K562 (cell line): ENCODE results near the gene SLC19A1. TPM values are rescaled to one million over a fixed set of nuclear protein-coding genes. Genes with fewer than 3 reads are reported as not detected.
A peak's percentile ranks its signal among the peaks of the same experiment; 100 is the strongest.

Experiments
- ATAC-seq: fragments of 200-7000 bp; cut with Tn5 transposase; 3 replicates; pipeline ENCODE4 v1.9.1; 2020; ENCODE audit warnings: moderate library complexity
- BruUV-seq: library from RNA; stranded (reverse); fragments of 400-500 nt; replicated peaks from 2 replicates; lab custom pipeline; 2021; lab: Mats Ljungman, UMichigan
- CTCF ChIA-PET: fragments of 300-600 bp; formaldehyde crosslinking; extraction: SDS; loops from one replicate; lab custom pipeline; 2021; ENCODE audit warnings: low intra/inter-chr PET ratio; lab: Yijun Ruan, JAX
- POLR2A ChIA-PET: fragments of 300-600, 350-650 bp; sonication (Branson Sonifier 250); formaldehyde crosslinking; extraction: SDS; loops from one replicate; lab custom pipeline; 2021; ENCODE audit warnings: antibody characterized with exemption, inconsistent platforms; lab: Yijun Ruan, JAX
- DNase-seq, 4 experiments: peaks; one replicate each; pipeline versions ENCODE4 v3.0.0 to v3.0.0-alpha.2; 2011 to 2018; ENCODE audit warnings: low spot score in 3 of 4, mixed read lengths in 3 of 4; ENCODE audit errors: extremely low read depth in 1 of 4
- FAIRE-seq: peaks from 2 replicates; lab custom pipeline; 2011; peaks lifted over from hg19 to GRCh38; lab: Jason Lieb, UNC
- H2AFZ ChIP-seq: 2 replicates; pipeline ENCODE4 v1.6.0; 2011; ENCODE audit warnings: low read depth, low read length, control low read depth, inconsistent platforms
- H3K27ac ChIP-seq: fragments of 200-600 bp; 3 replicates; pipeline ENCODE4 v1.8.0; 2011; ENCODE audit warnings: low read depth, mild to moderate bottlenecking, control low read depth, inconsistent platforms, low read length, moderate library complexity, mixed read lengths; ENCODE audit errors: extremely low read depth
- H3K27me3 ChIP-seq, 2 experiments: fragments of 300-600 bp in 1 of 2; 2 replicates in 1 of 2; 3 replicates in 1 of 2; pipeline versions ENCODE4 v1.6.0 to v1.8.0; 2011; ENCODE audit warnings: inconsistent platforms in 2 of 2, low read length in 2 of 2, mild to moderate bottlenecking in 1 of 2, mixed read lengths in 1 of 2, moderate library complexity in 1 of 2; ENCODE audit not compliant: control insufficient read depth in 2 of 2, insufficient read depth in 2 of 2
- H3K36me3 ChIP-seq: fragments of 300-600 bp; 3 replicates; pipeline ENCODE4 v1.8.0; 2011; ENCODE audit warnings: mild to moderate bottlenecking, low read length, inconsistent platforms; ENCODE audit not compliant: control insufficient read depth, insufficient read depth
- H3K4me1 ChIP-seq, 2 experiments: fragments of 200-600 bp in 1 of 2; replicated peaks in 1 of 2; 2 replicates in 1 of 2; 3 replicates in 1 of 2; pipeline versions ENCODE4 v1.5.1 to v1.8.0; 2011; ENCODE audit warnings: inconsistent platforms in 2 of 2, low read length in 2 of 2, mild to moderate bottlenecking in 1 of 2, mixed read lengths in 1 of 2, moderate library complexity in 1 of 2; ENCODE audit not compliant: control insufficient read depth in 2 of 2, insufficient read depth in 2 of 2
- H3K4me2 ChIP-seq: 2 replicates; pipeline ENCODE4 v1.6.1; 2011; ENCODE audit warnings: low read length, control low read depth, inconsistent platforms, mixed read lengths; ENCODE audit not compliant: insufficient read depth
- H3K4me3 ChIP-seq: fragments of 200-600 bp; sonication (generic), shearing (Covaris generic); 2 replicates; pipeline ENCODE4 v1.5.1; 2016; ENCODE audit warnings: control low read depth, inconsistent platforms
- H3K79me2 ChIP-seq: fragments of 200-600 bp; 3 replicates; pipeline ENCODE4 v1.8.0; 2011; ENCODE audit warnings: low read length, inconsistent platforms; ENCODE audit not compliant: control insufficient read depth, insufficient read depth
- H3K9ac ChIP-seq, 2 experiments: 2 replicates each; pipeline versions ENCODE4 v1.6.0 to v1.6.1; 2011; ENCODE audit warnings: low read depth in 2 of 2, low read length in 2 of 2, control low read depth in 1 of 2, inconsistent platforms in 1 of 2, mild to moderate bottlenecking in 1 of 2, mixed read lengths in 1 of 2; ENCODE audit not compliant: insufficient read depth in 1 of 2
- H3K9me1 ChIP-seq: one replicate; pipeline ENCODE4 v1.6.0; 2011; ENCODE audit warnings: inconsistent platforms, mild to moderate bottlenecking, low read length, moderate library complexity; ENCODE audit not compliant: control insufficient read depth, insufficient read depth
- H3K9me3 ChIP-seq: replicated peaks from 2 replicates; pipeline ENCODE4 v1.5.1; 2011; ENCODE audit warnings: low read depth, low read length, inconsistent platforms; ENCODE audit not compliant: control insufficient read depth, insufficient read depth
- H4K20me1 ChIP-seq: replicated peaks from 2 replicates; pipeline ENCODE4 v1.6.1; 2011; ENCODE audit warnings: low read length, inconsistent platforms, mixed read lengths; ENCODE audit not compliant: control insufficient read depth, insufficient read depth
- ARID1B ChIP-seq: fragments of 450-650 bp; IDR thresholded peaks from 2 replicates; pipeline ENCODE4 v1.6.1; 2016; ENCODE audit warnings: antibody characterized with exemption, mild to moderate bottlenecking, inconsistent platforms
- ASH1L ChIP-seq: fragments of 450-650 bp; IDR thresholded peaks from 2 replicates; pipeline ENCODE4 v1.6.1; 2018; ENCODE audit warnings: borderline replicate concordance, mild to moderate bottlenecking, low read depth; ENCODE audit not compliant: partially characterized antibody
- ATF3 ChIP-seq, 2 experiments: fragments of 450-650 bp in 1 of 2; sonication (generic) in 1 of 2; formaldehyde crosslinking in 1 of 2; IDR thresholded peaks in 1 of 2; conservative IDR thresholded peaks in 1 of 2; 2 replicates each; pipeline versions ENCODE4 v1.6.1 to v1.8.1; 2016 to 2023; ENCODE audit warnings: mild to moderate bottlenecking in 2 of 2, moderate library complexity in 2 of 2, inconsistent platforms in 1 of 2, missing genetic modification reagents in 1 of 2
- FOSL1 ChIP-seq: fragments of 200-800 bp; sonication (Bioruptor generic); conservative IDR thresholded peaks from 2 replicates; pipeline ENCODE4 v1.6.1; 2016; ENCODE audit warnings: missing genetic modification characterization, missing compliant biosample characterization
- GTF3C2 ChIP-seq: IDR thresholded peaks from 3 replicates; pipeline ENCODE4 v1.6.1; 2011; ENCODE audit warnings: borderline replicate concordance, mild to moderate bottlenecking, moderate library complexity; ENCODE audit not compliant: insufficient read length; ENCODE audit errors: extremely low read depth
- JUN ChIP-seq, 2 experiments: sonication (generic) in 1 of 2; formaldehyde crosslinking in 1 of 2; IDR thresholded peaks; 2 replicates each; pipeline versions ENCODE4 v1.6.1 to v1.8.0; 2012 to 2022; ENCODE audit warnings: borderline replicate concordance in 2 of 2, mild to moderate bottlenecking in 2 of 2, improper control_type of control experiment in 1 of 2, low read depth in 1 of 2, low read length in 1 of 2, missing genetic modification reagents in 1 of 2
- JUND ChIP-seq, 2 experiments: IDR thresholded peaks; 2 replicates in 1 of 2; 3 replicates in 1 of 2; pipeline ENCODE4 v1.6.1; 2011; ENCODE audit warnings: borderline replicate concordance in 2 of 2, low read depth in 2 of 2, low read length in 2 of 2, improper control_type of control experiment in 1 of 2, missing biosample characterization in 1 of 2, missing genetic modification characterization in 1 of 2, missing genetic modification reagents in 1 of 2
- MEIS2 ChIP-seq: fragments of 450-650 bp; IDR thresholded peaks from 2 replicates; pipeline ENCODE4 v1.6.1; 2014; ENCODE audit warnings: mild to moderate bottlenecking; ENCODE audit not compliant: partially characterized antibody
- RCOR1 ChIP-seq, 2 experiments: IDR thresholded peaks; 2 replicates each; pipeline ENCODE4 v1.6.1; 2012; ENCODE audit warnings: low read depth in 2 of 2, low read length in 2 of 2, borderline replicate concordance in 1 of 2, improper control_type of control experiment in 1 of 2
- TRIM28 ChIP-seq: fragments of 450-650 bp; IDR thresholded peaks from 2 replicates; pipeline ENCODE4 v1.6.1; 2017
- ZNF280B ChIP-seq: fragments of 250-450 bp; sonication (Bioruptor Pico); IDR thresholded peaks from 2 replicates; pipeline ENCODE4 v1.5.1; 2021; ENCODE audit warnings: mild to moderate bottlenecking
- WGBS: fragments of 100-300 bp; shearing (Covaris generic); methylation state at CpG from one replicate; pipeline ENCODE4 v1.1.6; 2016; ENCODE audit warnings: low coverage, mixed read lengths; ENCODE audit not compliant: insufficient coverage; ENCODE audit errors: missing lambda C conversion rate; 5-methylcytosine and 5-hydroxymethylcytosine counted together
- in situ Hi-C: fragments of 300-500 bp; cut with MboI; formaldehyde crosslinking; loops from 4 replicates; pipeline ENCODE4 v1.15.0; 2018; ENCODE audit warnings: inconsistent platforms, mixed read lengths
- intact Hi-C: fragments of 100-400 bp; cut with micrococcal nuclease; formaldehyde crosslinking; loops from 2 replicates; pipeline ENCODE4 v1.14.2; 2022
- polyA plus RNA-seq, 8 experiments: library from polyadenylated mRNA; depleted of rRNA in 4 of 8; stranded (reverse) in 5 of 8; unstranded in 3 of 8; fragments of >200 nt; fragmentation: Nextera tagmentation in 2 of 8; fragmentation: Illumina TruSeq in 1 of 8; extraction: Ambion mirVana in 2 of 8; extraction: Trizol in 1 of 8; gene quantifications; 2 replicates each; pipeline versions ENCODE4 v1.2.1 to v1.2.3, GENCODE V29; 2011 to 2014; ENCODE audit warnings: inconsistent platforms in 1 of 8, missing spikeins in 1 of 8
- total RNA-seq, 7 experiments: library from RNA; depleted of rRNA in 6 of 7; stranded (reverse); fragments of >200 nt in 6 of 7; fragmentation: Illumina TruSeq in 2 of 7; extraction: Trizol in 2 of 7; gene quantifications; 2 replicates each; pipeline versions ENCODE4 v1.2.1 to v1.2.3, GENCODE V29; 2011 to 2021; ENCODE audit warnings: low replicate concordance in 1 of 7

Gene SLC19A1
- total and polyA plus RNA-seq, 9 of the 15 experiments (the other 6 are each of a cell fraction or from before 2014, with no cell fraction given): 0.65 to 88.7 (median 12.0) TPM

- FAIRE-seq (no peak), DNase-seq (peak in 1 of 4 experiments; percentile 27), ATAC-seq (no peak)
- 0% methylated on average over 5 of the region's 5 CpGs for WGBS
- BruUV-seq: no TSS peak
- intact Hi-C loops: no loop called here
- Histone ChIP-seq H3K4me2 (no peak overlapping the region), H3K27me3 (peaks cover under 1 to 15% of the 10 kb centered on the region in 2 experiments; a peak in 3 of 5 replicates), H3K4me3 (no peak overlapping the region), H3K9me3 (peaks cover 14% of the 10 kb centered on the region; the same call in 1 of the 2 replicates), H3K9me1 (no peaks in the 10 kb centered on the region), H3K36me3 (no peaks in the 10 kb centered on the region), H3K9ac (no peak overlapping the region), H3K4me1 (peaks cover 6 to 15% of the 10 kb centered on the region in 2 experiments; a peak in 4 of 5 replicates), H3K27ac (no peak overlapping the region), H4K20me1 (no peaks in the 10 kb centered on the region), H3K79me2 (no peaks in the 10 kb centered on the region), H2AFZ (no peak overlapping the region)
- in situ Hi-C loops: no loop called here
- POLR2A ChIA-PET: no interaction called here
- CTCF ChIA-PET: no interaction called here
- TF ChIP-seq GTF3C2 (no peak), ZNF280B (CRISPR knock-in tag) (0 out of 2 replicates have a peak, but pooled peaks have one; percentile 24), ASH1L (no peak), FOSL1 (tag) (peak; percentile 55), TRIM28 (peak; percentile 40; the same call in 1 of the 2 replicates), ATF3 (IDR thresholded peaks at IDR 0.05) (peak; percentile 66), ATF3 (CRISPR knock-in tag; conservative IDR thresholded peaks at IDR 0.05) (no peak), JUN (IDR thresholded peaks at IDR 0.05; ENCODE audit: borderline replicate concordance, low read depth, low read length) (0 out of 2 replicates have a peak, but pooled peaks have one; percentile 42), JUN (CRISPR knock-in tag; IDR thresholded peaks at IDR 0.05; ENCODE audit: borderline replicate concordance) (no peak), RCOR1 (IDR thresholded peaks at IDR 0.05; ENCODE audit: borderline replicate concordance in 1 of 2, low read depth in 2 of 2, low read length in 2 of 2) (peak in 1 of 2 experiments; percentile 45; a peak in 1 of 4 replicates), JUND (IDR thresholded peaks at IDR 0.05; ENCODE audit: borderline replicate concordance, low read depth, low read length) (peak; percentile 70; the same call in 1 of the 2 replicates), JUND (tag; IDR thresholded peaks at IDR 0.05; ENCODE audit: borderline replicate concordance, low read depth, low read length) (no peak), MEIS2 (peak; percentile 46), ARID1B (0 out of 2 replicates have a peak, but pooled peaks have one; percentile 12)
Measured at GRCh38 chr21:45586289-45586858, 44.1 kb upstream of the SLC19A1 start.
